HG03097 (cell line): ENCODE measurements around the gene UGDH.
"Not testable (repeated sequence)": the region's sequence is repeated elsewhere in the genome, so short reads cannot be mapped to it uniquely, and the experiment has no call there.

ENCODE experiments used
- ATAC-seq: cut with Tn5 transposase; IDR thresholded peaks from one replicate; pipeline ENCODE4 v1.9.1; 2021; ENCODE audit not compliant: unreplicated experiment, low FRiP score

UGDH gene

GRCh38 chr4:39497909-39498726, 29.1 kb downstream of the UGDH start:
- ATAC-seq: no peak

GRCh38 chr4:39495446-39496213, 31.6 kb downstream of the UGDH start:
- no peak for ATAC-seq

- ATAC-seq: no peak
These were observed 32.9 kb downstream of the UGDH start for GRCh38 chr4:39494354-39494753.

- no peak for ATAC-seq
These were observed 36.9 kb downstream of the UGDH start for GRCh38 chr4:39490322-39490721.

- no peak for ATAC-seq
These were observed 40.9 kb downstream of the UGDH start for GRCh38 chr4:39486221-39486804.

GRCh38 chr4:39484582-39485272, 42.5 kb downstream of the UGDH start:
- no peak for ATAC-seq

- ATAC-seq: no peak
These were observed 46.1 kb downstream of the UGDH start for GRCh38 chr4:39480902-39481695.

GRCh38 chr4:39480251-39480650, 47.0 kb downstream of the UGDH start:
- no peak for ATAC-seq

GRCh38 chr4:39476187-39476895, 50.9 kb downstream of the UGDH start:
- ATAC-seq: no peak

GRCh38 chr4:39472396-39472795, 54.8 kb downstream of the UGDH start:
- ATAC-seq: no peak

GRCh38 chr4:39470402-39470801, 56.8 kb downstream of the UGDH start:
- no peak for ATAC-seq

- peak; percentile 86 for ATAC-seq
These were observed 57.7 kb downstream of the UGDH start for GRCh38 chr4:39469429-39470077.

- ATAC-seq: no peak
These were observed 59.8 kb downstream of the UGDH start for GRCh38 chr4:39467464-39467863.

- ATAC-seq: no peak
These were observed 60.5 kb downstream of the UGDH start for GRCh38 chr4:39466747-39467146.

- no peak for ATAC-seq
These were observed 62.2 kb downstream of the UGDH start for GRCh38 chr4:39464886-39465501.

GRCh38 chr4:39458505-39459300, 68.5 kb downstream of the UGDH start, which contains the start of the genes LIAS and RPL9:
Gene LIAS, plus strand, starts transcription at chr4:39459056. Its CDS starts 62 bp downstream, at chr4:39459118.
Gene RPL9, minus strand, starts transcription at chr4:39458922. Its CDS starts 483 bp downstream, at chr4:39458439.
- peak; percentile 90 for ATAC-seq

GRCh38 chr4:39458161-39458504, 69.1 kb downstream of the UGDH start:
- ATAC-seq: not testable (repeated sequence)
